Measurements from ENCODE around the gene DOCK4. TPM values are rescaled to one million over a fixed set of nuclear protein-coding genes. Genes with fewer than 3 reads are reported as not detected.

DOCK4 gene
- total RNA-seq = 8.2 and 12.5 TPM in 2 replicates

GRCh38 chr7:112206238-112206990 lies at the start of gene DOCK4, which contains the start of gene ZNF277:
Gene DOCK4, minus strand, starts transcription at chr7:112206399. Its CDS starts 261 bp downstream, at chr7:112206138.
Gene ZNF277, plus strand, starts transcription at chr7:112206695. Its CDS starts 22 bp downstream, at chr7:112206717.

Other genes with a start within 250 kb of the DOCK4 start
- gene ZNF277, start 296 bp upstream of the DOCK4 start, total RNA-seq = 21.1 and 38.6 TPM in 2 replicates
- gene IFRD1, start 244.1 kb upstream of the DOCK4 start, total RNA-seq = 22.0 and 34.3 TPM in 2 replicates